ENCODE data around the gene PANK3.

Gene PANK3

GRCh38 chr5:168613996-168614395 lies 34.8 kb upstream of the PANK3 start:
- no peak overlapping the region for H3K4ac ChIP-seq (ENCODE audit: low read length)
- H4K91ac ChIP-seq (ENCODE audit: low read depth, low read length, poor library complexity) = no peak overlapping the region
- H3K9ac ChIP-seq (ENCODE audit: low read depth, low read length, poor library complexity) = no peak overlapping the region
- peaks cover 0 to 4% of the 10 kb centered on the region in 2 donors for H3K4me1 ChIP-seq (ENCODE audit: control insufficient read depth in 2 of 2, insufficient read depth in 1 of 2, low read depth in 1 of 2, low read length in 2 of 2)
- no peak overlapping the region for H3K4me3 ChIP-seq (ENCODE audit: low read length in 2 of 2)
- H3K79me1 ChIP-seq (ENCODE audit: low read depth, low read length) = no peaks in the 10 kb centered on the region
- H3K18ac ChIP-seq (ENCODE audit: low read length) = no peak overlapping the region
- H2BK120ac ChIP-seq (ENCODE audit: low read depth, low read length) = no peak overlapping the region
- DNase-seq (ENCODE audit: low spot score) = no peak
- no peak overlapping the region for H2BK15ac ChIP-seq (ENCODE audit: low read length)
- H3K23ac ChIP-seq (ENCODE audit: low read depth, low read length, poor library complexity) = no peak overlapping the region
- WGBS, 2 donors (ENCODE audit: extremely low coverage in 2 of 2, insufficient read length in 2 of 2, insufficient replicate concordance in 1 of 2) = no CpG with 5 or more reads among the region's 1 CpG
- no peaks in the 10 kb centered on the region for H3K9me3 ChIP-seq (replicated peaks in 1 of 2; ENCODE audit: control insufficient read depth in 2 of 2, insufficient read depth in 1 of 2, low read depth in 1 of 2, low read length in 2 of 2)
- H2BK5ac ChIP-seq (ENCODE audit: low read length) = no peak overlapping the region
- no peak overlapping the region for H3K14ac ChIP-seq (ENCODE audit: low read length)
- no peak overlapping the region for H3K4me2 ChIP-seq (ENCODE audit: insufficient read depth, low read length, poor library complexity, severe bottlenecking)
- H2BK12ac ChIP-seq (ENCODE audit: low read length) = no peak overlapping the region
- no peaks in the 10 kb centered on the region for H3K36me3 ChIP-seq (replicated peaks in 1 of 2; ENCODE audit: control insufficient read depth in 2 of 2, insufficient read depth in 2 of 2, low read length in 2 of 2)
- H3K27ac ChIP-seq (replicated peaks; ENCODE audit: low read length) = no peak overlapping the region
- H2AK5ac ChIP-seq (ENCODE audit: low read depth, low read length) = no peak overlapping the region
- H4K8ac ChIP-seq (ENCODE audit: low read depth, low read length) = no peak overlapping the region
- H2AFZ ChIP-seq (ENCODE audit: low read length) = no peak overlapping the region
- peaks cover 0 to 13% (median 0%) of the 10 kb centered on the region in 3 experiments for H3K27me3 ChIP-seq (ENCODE audit: control insufficient read depth in 3 of 3, insufficient read depth in 3 of 3, low read depth in 1 of 3, low read length in 3 of 3)

GRCh38 chr5:168613396-168613795 lies 34.2 kb upstream of the PANK3 start:
- H4K91ac ChIP-seq (ENCODE audit: low read depth, low read length, poor library complexity) = no peak overlapping the region
- no peak overlapping the region for H3K9ac ChIP-seq (ENCODE audit: low read depth, low read length, poor library complexity)
- no peak overlapping the region for H2BK5ac ChIP-seq (ENCODE audit: low read length)
- H4K8ac ChIP-seq (ENCODE audit: low read depth, low read length) = no peak overlapping the region
- H3K14ac ChIP-seq (ENCODE audit: low read length) = no peak overlapping the region
- no peaks in the 10 kb centered on the region for H3K9me3 ChIP-seq (replicated peaks in 1 of 2; ENCODE audit: control insufficient read depth in 2 of 2, insufficient read depth in 1 of 2, low read depth in 1 of 2, low read length in 2 of 2)
- no peak overlapping the region for H2AK5ac ChIP-seq (ENCODE audit: low read depth, low read length)
- peaks cover 0 to 15% (median 0%) of the 10 kb centered on the region in 3 experiments for H3K27me3 ChIP-seq (ENCODE audit: control insufficient read depth in 3 of 3, insufficient read depth in 3 of 3, low read depth in 1 of 3, low read length in 3 of 3)
- WGBS, 2 donors (ENCODE audit: extremely low coverage in 2 of 2, insufficient read length in 2 of 2, insufficient replicate concordance in 1 of 2) = no CpG with 5 or more reads among the region's 2 CpGs
- no peak for DNase-seq (ENCODE audit: low spot score)
- H3K4me3 ChIP-seq (ENCODE audit: low read length in 2 of 2) = no peak overlapping the region
- no peak overlapping the region for H2BK15ac ChIP-seq (ENCODE audit: low read length)
- H2AFZ ChIP-seq (ENCODE audit: low read length) = no peak overlapping the region
- H3K36me3 ChIP-seq (replicated peaks in 1 of 2; ENCODE audit: control insufficient read depth in 2 of 2, insufficient read depth in 2 of 2, low read length in 2 of 2) = no peaks in the 10 kb centered on the region
- no peak overlapping the region for H2BK12ac ChIP-seq (ENCODE audit: low read length)
- H3K4me2 ChIP-seq (ENCODE audit: insufficient read depth, low read length, poor library complexity, severe bottlenecking) = no peak overlapping the region
- H2BK120ac ChIP-seq (ENCODE audit: low read depth, low read length) = no peak overlapping the region
- no peak overlapping the region for H3K18ac ChIP-seq (ENCODE audit: low read length)
- H3K23ac ChIP-seq (ENCODE audit: low read depth, low read length, poor library complexity) = no peak overlapping the region
- no peak overlapping the region for H3K4ac ChIP-seq (ENCODE audit: low read length)
- no peaks in the 10 kb centered on the region for H3K79me1 ChIP-seq (ENCODE audit: low read depth, low read length)
- no peak overlapping the region for H3K27ac ChIP-seq (replicated peaks; ENCODE audit: low read length)
- peaks cover 0 to 4% of the 10 kb centered on the region in 2 donors for H3K4me1 ChIP-seq (ENCODE audit: control insufficient read depth in 2 of 2, insufficient read depth in 1 of 2, low read depth in 1 of 2, low read length in 2 of 2)

- no CpG with 5 or more reads among the region's 2 CpGs for WGBS, 2 donors (ENCODE audit: extremely low coverage in 2 of 2, insufficient read length in 2 of 2, insufficient replicate concordance in 1 of 2)
- Histone ChIP-seq H3K9me3 (replicated peaks in 1 of 2; ENCODE audit: control insufficient read depth in 2 of 2, insufficient read depth in 1 of 2, low read depth in 1 of 2, low read length in 2 of 2) (no peaks in the 10 kb centered on the region), H3K27me3 (ENCODE audit: control insufficient read depth in 3 of 3, insufficient read depth in 3 of 3, low read depth in 1 of 3, low read length in 3 of 3) (peaks cover 0 to 17% (median 0%) of the 10 kb centered on the region in 3 experiments), H3K18ac (ENCODE audit: low read length) (no peak overlapping the region), H3K4ac (ENCODE audit: low read length) (no peak overlapping the region), H3K27ac (replicated peaks; ENCODE audit: low read length) (no peak overlapping the region), H2BK15ac (ENCODE audit: low read length) (no peak overlapping the region), H3K14ac (ENCODE audit: low read length) (no peak overlapping the region), H2AK5ac (ENCODE audit: low read depth, low read length) (no peak overlapping the region), H3K4me3 (ENCODE audit: low read length in 2 of 2) (no peak overlapping the region), H4K91ac (ENCODE audit: low read depth, low read length, poor library complexity) (no peak overlapping the region), H2BK5ac (ENCODE audit: low read length) (no peak overlapping the region), H3K23ac (ENCODE audit: low read depth, low read length, poor library complexity) (no peak overlapping the region), H3K4me2 (ENCODE audit: insufficient read depth, low read length, poor library complexity, severe bottlenecking) (no peak overlapping the region), H2BK120ac (ENCODE audit: low read depth, low read length) (no peak overlapping the region), H4K8ac (ENCODE audit: low read depth, low read length) (no peak overlapping the region), H3K79me1 (ENCODE audit: low read depth, low read length) (no peaks in the 10 kb centered on the region), H3K4me1 (ENCODE audit: control insufficient read depth in 2 of 2, insufficient read depth in 1 of 2, low read depth in 1 of 2, low read length in 2 of 2) (peaks cover 0 to 4% of the 10 kb centered on the region in 2 donors), H2AFZ (ENCODE audit: low read length) (no peak overlapping the region), H2BK12ac (ENCODE audit: low read length) (no peak overlapping the region), H3K36me3 (replicated peaks in 1 of 2; ENCODE audit: control insufficient read depth in 2 of 2, insufficient read depth in 2 of 2, low read length in 2 of 2) (no peaks in the 10 kb centered on the region), H3K9ac (ENCODE audit: low read depth, low read length, poor library complexity) (no peak overlapping the region)
- no peak for DNase-seq (ENCODE audit: low spot score)
Measured at GRCh38 chr5:168612996-168613395, 33.8 kb upstream of the PANK3 start.

- no peak overlapping the region for H3K18ac ChIP-seq (ENCODE audit: low read length)
- H2BK12ac ChIP-seq (ENCODE audit: low read length) = no peak overlapping the region
- H2AFZ ChIP-seq (ENCODE audit: low read length) = no peak overlapping the region
- no peak overlapping the region for H2BK120ac ChIP-seq (ENCODE audit: low read depth, low read length)
- H3K23ac ChIP-seq (ENCODE audit: low read depth, low read length, poor library complexity) = no peak overlapping the region
- H2AK5ac ChIP-seq (ENCODE audit: low read depth, low read length) = no peak overlapping the region
- no peak overlapping the region for H3K4me2 ChIP-seq (ENCODE audit: insufficient read depth, low read length, poor library complexity, severe bottlenecking)
- H3K9me3 ChIP-seq (replicated peaks in 1 of 2; ENCODE audit: control insufficient read depth in 2 of 2, insufficient read depth in 1 of 2, low read depth in 1 of 2, low read length in 2 of 2) = no peaks in the 10 kb centered on the region
- H4K8ac ChIP-seq (ENCODE audit: low read depth, low read length) = no peak overlapping the region
- H3K27me3 ChIP-seq (ENCODE audit: control insufficient read depth in 3 of 3, insufficient read depth in 3 of 3, low read depth in 1 of 3, low read length in 3 of 3) = peaks cover 0 to 19% (median 0%) of the 10 kb centered on the region in 3 experiments
- no peak overlapping the region for H3K4me3 ChIP-seq (ENCODE audit: low read length in 2 of 2)
- no peak overlapping the region for H3K9ac ChIP-seq (ENCODE audit: low read depth, low read length, poor library complexity)
- no peak overlapping the region for H3K27ac ChIP-seq (replicated peaks; ENCODE audit: low read length)
- no peaks in the 10 kb centered on the region for H3K79me1 ChIP-seq (ENCODE audit: low read depth, low read length)
- H2BK5ac ChIP-seq (ENCODE audit: low read length) = no peak overlapping the region
- DNase-seq (ENCODE audit: low spot score) = no peak
- no peak overlapping the region for H3K14ac ChIP-seq (ENCODE audit: low read length)
- peaks cover 2 to 4% of the 10 kb centered on the region in 2 donors for H3K4me1 ChIP-seq (ENCODE audit: control insufficient read depth in 2 of 2, insufficient read depth in 1 of 2, low read depth in 1 of 2, low read length in 2 of 2)
- H3K4ac ChIP-seq (ENCODE audit: low read length) = no peak overlapping the region
- H3K36me3 ChIP-seq (replicated peaks in 1 of 2; ENCODE audit: control insufficient read depth in 2 of 2, insufficient read depth in 2 of 2, low read length in 2 of 2) = no peaks in the 10 kb centered on the region
- WGBS, 2 donors (ENCODE audit: extremely low coverage in 2 of 2, insufficient read length in 2 of 2, insufficient replicate concordance in 1 of 2) = no CpG with 5 or more reads among the region's 4 CpGs
- no peak overlapping the region for H4K91ac ChIP-seq (ENCODE audit: low read depth, low read length, poor library complexity)
- no peak overlapping the region for H2BK15ac ChIP-seq (ENCODE audit: low read length)
Measured at GRCh38 chr5:168612123-168612522, 33.0 kb upstream of the PANK3 start.
